Body of pancreas (tissue), 4 donors: ENCODE measurements around the gene DUS1L. TPM values are rescaled to one million over a fixed set of nuclear protein-coding genes. Genes with fewer than 3 reads are reported as not detected.

Experiments used
- ATAC-seq: fragments of 150-250 bp; one replicate; pipeline ENCODE4 v1.9.1; 2016
- DNase-seq, 4 donors: peaks; one replicate each; pipeline ENCODE4 v3.0.0-alpha.2; 2019
- H3K27ac ChIP-seq, 4 donors: fragments of 200-600 bp; sonication (generic); 1 replicate in 3 of 4; 2 replicates in 1 of 4; pipeline versions ENCODE4 v1.5.1 to v1.6.1; 2016 to 2019; ENCODE audit warnings: mild to moderate bottlenecking in 1 of 4, mixed read lengths in 1 of 4, moderate library complexity in 1 of 4
- H3K27me3 ChIP-seq, 2 donors: fragments of 200-600 bp; sonication (generic); one replicate each; pipeline ENCODE4 v1.6.0; 2016; ENCODE audit warnings: mild to moderate bottlenecking in 1 of 2
- H3K36me3 ChIP-seq, 2 donors: fragments of 200-600 bp; sonication (generic); replicated peaks in 1 of 2; 2 replicates each; pipeline ENCODE4 v1.5.1; 2016; ENCODE audit warnings: low read depth in 2 of 2; ENCODE audit not compliant: insufficient read depth in 1 of 2
- H3K4me1 ChIP-seq: fragments of 200-600 bp; sonication (generic); one replicate; pipeline ENCODE4 v1.6.0; 2016
- H3K4me3 ChIP-seq, 2 donors: fragments of 200-600 bp; sonication (generic); 1 replicate in 1 of 2; 2 replicates in 1 of 2; pipeline ENCODE4 v1.5.1; 2016 to 2019
- H3K9me3 ChIP-seq, 3 donors: fragments of 200-600 bp; sonication (generic); 1 replicate in 2 of 3; 2 replicates in 1 of 3; pipeline ENCODE4 v1.5.1; 2016
- CTCF ChIP-seq, 7 experiments: fragments of 450-650 bp in 4 of 7; fragments of 200-600 bp in 3 of 7; sonication (generic) in 3 of 7; IDR thresholded peaks; one replicate each; pipeline ENCODE4 v1.5.1; 2016 to 2019; ENCODE audit warnings: antibody characterized with exemption in 7 of 7
- POLR2A ChIP-seq, 3 donors: fragments of 450-650 bp; IDR thresholded peaks; one replicate each; pipeline ENCODE4 v1.6.1; 2016; ENCODE audit warnings: antibody characterized with exemption in 3 of 3, mild to moderate bottlenecking in 2 of 3
- WGBS, 2 donors: methylation state at CpG; one replicate each; pipeline ENCODE4 v1.1.5; 2017; 5-methylcytosine and 5-hydroxymethylcytosine counted together
- intact Hi-C: fragments of 100-400 bp; cut with DNase I; formaldehyde crosslinking; loops from one replicate; pipeline ENCODE4 v1.15.1; 2023
- total RNA-seq, 2 donors: library from RNA; depleted of rRNA; stranded (reverse); fragments of >200 nt; gene quantifications; one replicate each; pipeline ENCODE4 v1.1.0, GENCODE V29; 2016

Gene DUS1L
- total RNA-seq, 2 donors from 2014 or later = 76.0 to 128 TPM

- Histone ChIP-seq H3K4me1 (peaks cover 3% of the 10 kb centered on the region), H3K27ac (no peak overlapping the region), H3K27me3 (no peaks in the 10 kb centered on the region), H3K9me3 (no peaks in the 10 kb centered on the region), H3K36me3 (no peaks in the 10 kb centered on the region), H3K4me3 (no peak overlapping the region)
- no peak for TF ChIP-seq CTCF (IDR thresholded peaks at IDR 0.05)
- TF ChIP-seq POLR2A (IDR thresholded peaks at IDR 0.05) = no peak
- DNase-seq (no peak), ATAC-seq (no peak)
- WGBS, 2 donors = 88 to 97% methylated on average over 9 of the region's 9 CpGs
- intact Hi-C loops = no loop called here
Observed at GRCh38 chr17:82113422-82113821, 47.8 kb upstream of the DUS1L start.

GRCh38 chr17:82112914-82113311 lies 47.3 kb upstream of the DUS1L start:
- intact Hi-C loops = no loop called here
- Histone ChIP-seq H3K4me3 (no peak overlapping the region), H3K27ac (no peak overlapping the region), H3K27me3 (no peaks in the 10 kb centered on the region), H3K4me1 (peaks cover 3% of the 10 kb centered on the region), H3K9me3 (no peaks in the 10 kb centered on the region), H3K36me3 (no peaks in the 10 kb centered on the region)
- DNase-seq (no peak), ATAC-seq (no peak)
- TF ChIP-seq POLR2A (IDR thresholded peaks at IDR 0.05) = no peak
- TF ChIP-seq CTCF (IDR thresholded peaks at IDR 0.05) = no peak
- 72 to 74% methylated on average over 6 of the region's 6 CpGs for WGBS, 2 donors

DNA sequence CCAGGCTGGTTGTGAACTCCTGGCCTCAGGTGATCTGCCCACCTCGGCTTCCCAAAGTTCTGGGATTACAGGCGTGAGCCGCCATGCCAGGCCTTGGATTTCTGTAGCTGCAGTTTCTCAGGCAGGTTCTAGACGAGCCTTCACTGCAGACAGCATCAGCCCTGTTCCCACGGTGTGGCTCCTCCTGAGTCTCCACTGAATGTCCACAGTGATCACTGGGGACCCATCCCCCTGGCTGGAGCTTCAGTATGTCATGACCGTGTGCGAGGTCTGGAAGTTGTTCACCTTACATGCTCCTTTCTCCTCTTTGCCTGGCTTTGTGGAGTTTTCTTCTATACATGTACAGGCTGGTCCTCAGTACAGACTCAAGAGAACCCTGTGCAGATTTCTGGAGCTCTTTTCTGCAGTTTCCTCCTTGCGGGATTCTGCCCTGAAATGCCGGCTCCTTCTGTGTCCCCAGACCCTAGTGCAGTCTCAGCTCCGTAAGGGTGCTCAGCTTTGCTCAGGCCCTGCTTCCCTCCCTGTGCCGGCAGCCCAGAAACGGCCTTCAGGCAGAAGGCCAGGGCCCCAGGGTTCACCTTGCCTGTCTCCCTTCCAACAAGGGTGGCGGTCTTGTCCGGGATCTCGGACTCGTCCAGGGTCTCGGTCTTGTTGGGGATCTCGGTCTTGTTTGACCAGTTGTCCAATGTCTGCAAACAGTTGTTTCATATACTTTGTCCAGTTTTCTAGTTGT lies 46.7 kb upstream of the DUS1L start:
- DNase-seq = no peak
- ATAC-seq = no peak
- no peaks in the 10 kb centered on the region for H3K9me3 ChIP-seq
- 93% methylated on average over 12 to 16 of the region's 18 CpGs for WGBS, 2 donors
- H3K4me1 ChIP-seq = peaks cover 3% of the 10 kb centered on the region
- no peak overlapping the region for H3K4me3 ChIP-seq
- H3K27me3 ChIP-seq = no peaks in the 10 kb centered on the region
- H3K27ac ChIP-seq = no peak overlapping the region
- no peaks in the 10 kb centered on the region for H3K36me3 ChIP-seq
- intact Hi-C loops = no loop called here
- TF ChIP-seq CTCF (IDR thresholded peaks at IDR 0.05) (no peak), POLR2A (IDR thresholded peaks at IDR 0.05) (no peak)

DNA sequence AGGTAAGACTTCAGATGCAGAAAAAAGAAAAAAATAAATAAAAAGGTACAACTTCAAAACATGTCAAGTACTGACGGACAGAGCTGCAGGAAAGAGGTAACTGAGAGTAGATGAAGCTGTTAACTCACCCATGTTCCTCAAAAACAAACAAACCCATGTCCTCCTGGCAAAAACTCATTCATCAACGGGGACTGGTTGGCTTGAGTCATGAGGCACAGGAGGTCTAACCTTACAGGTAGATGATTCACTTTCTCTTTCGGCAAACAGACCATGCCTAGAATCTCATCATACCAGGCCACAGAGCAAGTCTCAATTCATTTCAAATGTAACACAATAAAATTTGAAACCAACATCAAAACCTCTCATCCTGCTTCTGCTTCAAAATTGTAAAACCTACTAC lies 44.7 kb upstream of the DUS1L start:
- Histone ChIP-seq H3K9me3 (no peaks in the 10 kb centered on the region), H3K4me1 (peaks cover 24% of the 10 kb centered on the region), H3K36me3 (no peaks in the 10 kb centered on the region), H3K27me3 (no peaks in the 10 kb centered on the region), H3K4me3 (no peak overlapping the region), H3K27ac (peak overlapping the region; percentile 6 to 72 (median 32))
- ATAC-seq (peak; percentile 54), DNase-seq (peak in 1 of 4 donors; percentile 51)
- no peak for TF ChIP-seq POLR2A (IDR thresholded peaks at IDR 0.05)
- no peak for TF ChIP-seq CTCF (IDR thresholded peaks at IDR 0.05)
- WGBS, 2 donors = 44 to 47% methylated on average over 3 of the region's 3 CpGs
- intact Hi-C loops = no loop called here

GRCh38 chr17:82108961-82109475 lies 43.4 kb upstream of the DUS1L start:
- no peak for DNase-seq

More at GRCh38 chr17:82108961-82109475, 43.4 kb upstream of the DUS1L start:
- Histone ChIP-seq H3K36me3 (no peaks in the 10 kb centered on the region), H3K4me1 (peaks cover 36% of the 10 kb centered on the region), H3K9me3 (no peaks in the 10 kb centered on the region), H3K27me3 (no peaks in the 10 kb centered on the region), H3K4me3 (no peak overlapping the region), H3K27ac (no peak overlapping the region)
- 90 to 95% methylated on average over 14 of the region's 14 CpGs for WGBS, 2 donors
- intact Hi-C loops = no loop called here
- TF ChIP-seq POLR2A (IDR thresholded peaks at IDR 0.05) (no peak), CTCF (IDR thresholded peaks at IDR 0.05) (no peak)
- ATAC-seq = no peak
